Left colon (tissue), 2 donors: ENCODE measurements around the gene LBHD2. TPM values are rescaled to one million over a fixed set of nuclear protein-coding genes. Genes with fewer than 3 reads are reported as not detected.

Source experiments
- ATAC-seq: fragments of 200-7000 bp; cut with Tn5 transposase; one replicate; pipeline ENCODE4 v1.9.1; 2020; ENCODE audit warnings: mild to moderate bottlenecking, moderate library complexity
- DNase-seq, 2 donors: peaks; one replicate each; pipeline ENCODE4 v3.0.0-alpha.2; 2020
- intact Hi-C, 2 donors: fragments of 100-400 bp; cut with DNase I in 1 of 2; cut with micrococcal nuclease in 1 of 2; formaldehyde crosslinking; loops; one replicate each; pipeline versions ENCODE4 v1.11.2 to v1.14.0; 2022; cut with DNase I, micrococcal nuclease
- total RNA-seq, 2 donors: library from RNA; stranded (reverse); fragmentation: NEBNext Ultra II Directional; extraction: Animal tissue kit (Norgen Biotek cat#: 25700); gene quantifications; one replicate each; pipeline ENCODE4 v1.2.1, GENCODE V29; 2021
- donor health status: DM: no; HTN: no; CAD: no.
- donor health status: DM: yes; HTN: yes; CAD: no.

Gene LBHD2
- total RNA-seq, 2 donors from 2014 or later: not detected

DNA sequence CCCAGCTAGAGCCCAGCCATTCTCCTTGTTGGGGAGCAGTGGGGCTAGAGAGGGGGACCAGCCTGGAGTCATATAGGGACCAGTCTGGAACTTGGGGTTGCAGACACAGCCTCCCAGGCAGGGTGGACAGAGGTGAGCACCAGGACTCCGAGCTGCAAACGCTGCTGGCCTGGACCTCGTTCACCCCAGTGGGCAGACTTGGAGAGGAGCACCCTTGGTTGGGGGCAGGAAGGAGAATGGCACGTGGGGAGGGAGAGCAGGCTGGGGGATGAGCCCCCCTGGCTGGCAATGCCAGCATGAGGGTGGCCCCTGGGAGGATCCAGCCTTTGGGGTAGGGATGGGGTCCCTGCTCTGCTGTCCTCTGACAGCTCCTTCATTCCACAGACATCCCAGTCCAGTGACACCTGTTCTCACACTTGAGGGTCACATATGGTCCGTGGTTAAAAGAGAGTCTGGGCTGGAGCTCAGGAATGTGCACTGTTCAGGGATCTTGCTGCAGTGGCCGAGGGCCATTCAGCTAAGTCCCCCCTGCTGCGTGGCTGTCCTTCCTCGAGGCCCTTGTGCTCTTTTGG, 2.8 kb downstream of the LBHD2 start:
- no peak for ATAC-seq
- no peak for DNase-seq
- intact Hi-C loops: no loop called here

DNA sequence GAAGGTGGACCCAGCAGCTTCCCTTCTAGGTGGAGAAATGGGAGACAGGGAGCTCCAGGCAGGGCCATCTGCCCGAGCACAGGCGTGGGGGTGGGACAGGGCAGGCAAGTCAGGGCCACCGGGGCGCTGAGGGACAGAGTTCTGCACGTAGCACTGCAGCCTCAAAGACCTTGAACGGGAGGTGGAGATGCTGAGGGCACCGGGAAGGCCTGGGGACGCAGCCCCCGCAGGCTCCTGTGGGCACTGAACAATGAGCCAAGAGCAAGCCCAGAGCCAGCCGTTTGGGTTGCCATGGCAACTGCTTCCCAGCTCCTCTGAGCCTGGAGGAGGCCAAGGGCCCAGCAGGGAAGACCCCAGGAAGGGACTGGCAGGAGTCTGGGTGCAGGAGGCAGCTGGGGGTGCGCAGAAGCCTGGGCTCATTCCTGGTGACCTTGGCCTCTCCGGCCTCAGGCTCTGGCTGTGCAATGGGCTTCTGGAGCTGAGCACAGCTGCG, 3.4 kb downstream of the LBHD2 start:
- ATAC-seq (no peak), DNase-seq (no peak)
- intact Hi-C loops: no loop called here

DNA sequence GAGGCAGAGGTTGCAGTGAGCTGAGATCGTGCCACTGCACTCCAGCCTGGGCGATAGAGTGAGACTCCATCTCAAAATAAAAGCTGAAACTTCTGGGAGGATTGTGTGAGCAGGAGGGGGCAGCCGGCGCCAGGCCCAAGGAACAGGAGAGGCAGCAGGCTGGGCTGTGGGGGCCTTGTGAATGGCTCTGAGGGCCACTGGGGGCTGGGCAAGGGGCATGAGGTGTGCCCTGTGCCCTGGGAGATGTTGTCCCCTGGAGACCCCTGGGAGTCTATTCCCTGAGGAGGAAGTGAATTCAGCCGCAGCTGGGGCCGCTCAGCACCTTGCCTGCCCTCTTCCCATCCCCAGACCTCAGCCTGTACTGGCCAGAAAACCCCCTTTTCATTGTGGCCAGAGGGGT, 4.9 kb downstream of the LBHD2 start:
- no peak for DNase-seq
- intact Hi-C loops: no loop called here
- ATAC-seq: no peak

DNA sequence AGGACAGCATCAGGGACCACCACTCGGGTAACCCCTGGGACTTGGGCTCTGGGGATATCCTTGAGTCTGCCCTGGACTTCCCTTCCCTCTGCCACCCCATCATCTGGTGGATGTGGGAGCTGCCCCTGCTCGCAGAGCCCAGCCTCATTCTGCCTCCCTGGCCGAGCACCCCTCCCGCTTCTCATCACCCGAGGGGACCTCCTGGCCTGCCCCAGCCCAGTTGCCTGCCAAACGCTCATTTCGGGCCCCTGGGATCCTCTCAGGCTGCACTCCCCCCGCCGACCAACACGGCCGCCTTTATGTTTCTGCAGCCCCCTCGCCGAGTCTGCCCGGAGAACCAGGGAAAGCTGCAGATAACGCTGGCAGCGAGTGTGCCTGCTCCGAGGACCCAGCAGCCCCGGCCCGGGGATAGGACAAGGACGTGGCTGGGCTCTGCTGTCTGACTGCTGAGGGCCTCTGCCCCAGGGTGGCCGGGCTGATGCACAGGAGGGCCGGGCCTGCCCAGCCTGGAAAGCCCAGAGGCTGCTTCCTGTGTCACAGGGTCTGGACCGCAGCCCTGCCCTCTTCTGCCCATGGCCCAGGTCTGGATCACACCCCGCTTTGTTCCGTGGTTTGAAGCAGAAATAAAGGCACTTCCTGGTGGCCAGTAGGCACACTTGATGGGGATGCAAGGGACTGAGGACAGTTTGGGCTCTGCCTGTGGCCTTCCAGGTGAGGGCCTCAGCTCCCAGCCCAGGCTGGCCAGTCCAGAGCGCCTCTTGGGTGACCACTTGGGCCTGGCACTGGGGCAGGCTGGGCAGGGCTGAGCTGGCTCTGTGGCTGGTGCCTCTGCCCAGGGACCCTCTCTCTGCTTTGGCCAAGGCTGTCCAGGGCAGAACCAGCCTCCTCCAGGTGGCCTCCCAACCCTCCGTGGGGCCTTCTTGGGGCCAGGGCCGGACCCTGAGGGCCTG, 5.7 kb downstream of the LBHD2 start:
- ATAC-seq: no peak
- no peak for DNase-seq
- intact Hi-C loops: no loop called here

DNA sequence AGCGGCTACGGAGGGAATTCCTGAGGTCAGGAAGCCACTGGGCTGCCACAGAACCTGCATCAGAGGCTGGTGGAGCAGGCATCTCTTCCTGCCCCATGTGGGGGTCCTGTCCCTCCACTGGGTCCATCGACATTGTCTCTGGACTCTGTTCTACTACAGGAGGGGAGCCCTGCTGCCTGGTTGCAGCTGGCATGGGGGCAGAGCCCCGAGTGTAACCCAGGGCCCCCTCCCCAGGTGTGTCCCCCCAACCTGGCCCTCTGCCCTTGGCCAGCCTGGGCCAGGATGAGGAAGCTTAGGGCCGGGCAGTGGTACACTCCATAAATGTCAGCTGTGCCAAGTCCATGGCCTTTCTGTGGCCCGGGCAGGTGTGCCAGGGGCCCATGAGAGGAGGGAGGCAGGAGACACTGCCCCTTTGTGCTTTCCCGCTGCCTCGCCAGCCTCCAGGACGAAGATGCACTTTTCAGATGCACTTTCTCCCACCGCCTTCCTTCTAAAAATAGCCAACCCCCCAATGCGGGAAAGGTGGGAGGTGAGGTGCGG, 6.5 kb downstream of the LBHD2 start:
- intact Hi-C loops: no loop called here
- no peak for ATAC-seq
- no peak for DNase-seq

DNA sequence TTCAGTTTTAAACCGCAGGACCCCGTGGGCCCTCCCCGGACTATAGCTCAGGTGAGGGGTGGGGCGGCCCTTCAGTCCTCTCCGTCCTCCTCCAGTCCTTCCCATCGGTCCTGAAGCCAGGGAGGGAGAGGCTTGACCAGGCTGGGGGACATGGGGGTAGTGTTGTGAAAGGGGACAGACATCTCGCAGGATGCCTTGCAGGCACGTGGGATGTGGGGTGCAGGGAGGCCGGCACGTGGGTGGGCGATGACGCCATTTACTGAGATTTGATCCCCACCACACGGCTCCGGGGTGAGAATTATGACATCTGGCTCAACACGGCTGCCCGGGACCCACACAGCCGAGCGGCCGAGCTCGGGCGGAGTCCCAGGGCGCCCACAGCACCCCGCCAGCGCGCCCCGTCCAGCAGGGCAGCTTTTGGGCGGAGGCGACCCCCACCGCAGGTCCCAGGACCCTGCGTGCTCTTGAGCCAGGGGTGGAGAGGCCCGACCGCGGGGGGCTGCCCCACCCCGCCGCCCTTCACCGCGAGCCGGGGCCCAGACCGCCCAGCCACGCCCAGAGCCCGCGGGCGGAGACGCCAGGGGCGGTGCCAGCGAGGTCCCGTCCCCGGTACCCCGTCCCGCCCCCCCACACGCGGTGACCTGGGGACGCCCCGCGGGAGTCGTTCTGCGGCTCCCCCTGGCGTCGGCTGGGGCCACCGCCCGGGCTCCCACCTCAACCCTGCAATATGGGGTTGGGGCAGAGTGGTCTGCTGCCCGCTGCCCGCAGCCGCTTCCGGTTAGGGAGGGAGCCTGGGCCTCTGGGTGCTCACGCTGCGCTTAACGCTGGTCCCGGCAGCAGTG, 7.3 kb downstream of the LBHD2 start:
- ATAC-seq (peak; percentile 55), DNase-seq (peak in 1 of 2 donors; percentile 81)
- intact Hi-C loops: no loop called here

DNA sequence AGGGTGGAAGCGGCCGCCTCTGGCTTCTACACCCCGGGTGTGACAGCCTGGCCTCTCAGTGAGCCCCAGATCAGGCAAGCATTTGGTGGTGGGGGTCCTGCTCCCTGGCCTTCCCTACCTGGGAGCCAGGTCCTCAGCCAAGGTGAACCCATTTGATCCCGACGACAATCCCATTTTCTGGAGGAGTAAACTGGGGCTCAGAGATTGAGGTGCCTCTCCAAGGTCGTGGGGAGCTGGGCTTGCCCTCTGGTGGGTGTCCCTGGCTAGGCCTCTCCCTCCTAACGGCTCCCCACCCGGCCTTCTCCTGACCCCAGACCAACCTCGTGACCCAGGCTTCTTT, 7.8 kb downstream of the LBHD2 start:
- ATAC-seq (no peak), DNase-seq (no peak)
- intact Hi-C loops: no loop called here

DNA sequence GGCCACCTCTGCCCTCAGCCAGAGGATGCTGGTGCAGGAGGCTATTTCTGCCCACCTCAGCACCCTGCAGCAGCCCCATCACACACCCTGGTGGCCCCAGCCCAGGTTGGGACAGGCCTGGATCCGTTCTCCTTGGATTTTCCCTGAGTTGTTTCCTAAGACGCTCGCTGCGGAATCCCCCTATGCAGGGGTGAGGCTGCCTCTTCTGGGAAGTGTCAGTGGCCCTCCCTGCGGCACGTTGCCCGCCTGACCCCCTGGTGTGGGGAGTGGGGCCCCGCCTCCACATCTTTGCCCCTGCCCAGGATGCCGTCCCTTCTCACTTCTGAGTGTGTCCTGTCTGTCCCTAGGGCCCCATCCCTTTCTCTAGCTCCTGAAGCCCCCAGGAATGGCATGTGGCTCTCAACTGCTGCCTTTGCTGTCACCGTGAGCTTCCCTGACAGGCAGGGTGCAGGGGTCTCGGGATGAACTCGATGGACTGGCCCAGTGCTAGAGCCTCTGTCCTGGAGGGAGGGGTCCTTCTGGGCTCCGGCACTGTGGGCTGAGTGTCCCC, 9.9 kb downstream of the LBHD2 start:
- no peak for DNase-seq
- intact Hi-C loops: no loop called here
- no peak for ATAC-seq

DNA sequence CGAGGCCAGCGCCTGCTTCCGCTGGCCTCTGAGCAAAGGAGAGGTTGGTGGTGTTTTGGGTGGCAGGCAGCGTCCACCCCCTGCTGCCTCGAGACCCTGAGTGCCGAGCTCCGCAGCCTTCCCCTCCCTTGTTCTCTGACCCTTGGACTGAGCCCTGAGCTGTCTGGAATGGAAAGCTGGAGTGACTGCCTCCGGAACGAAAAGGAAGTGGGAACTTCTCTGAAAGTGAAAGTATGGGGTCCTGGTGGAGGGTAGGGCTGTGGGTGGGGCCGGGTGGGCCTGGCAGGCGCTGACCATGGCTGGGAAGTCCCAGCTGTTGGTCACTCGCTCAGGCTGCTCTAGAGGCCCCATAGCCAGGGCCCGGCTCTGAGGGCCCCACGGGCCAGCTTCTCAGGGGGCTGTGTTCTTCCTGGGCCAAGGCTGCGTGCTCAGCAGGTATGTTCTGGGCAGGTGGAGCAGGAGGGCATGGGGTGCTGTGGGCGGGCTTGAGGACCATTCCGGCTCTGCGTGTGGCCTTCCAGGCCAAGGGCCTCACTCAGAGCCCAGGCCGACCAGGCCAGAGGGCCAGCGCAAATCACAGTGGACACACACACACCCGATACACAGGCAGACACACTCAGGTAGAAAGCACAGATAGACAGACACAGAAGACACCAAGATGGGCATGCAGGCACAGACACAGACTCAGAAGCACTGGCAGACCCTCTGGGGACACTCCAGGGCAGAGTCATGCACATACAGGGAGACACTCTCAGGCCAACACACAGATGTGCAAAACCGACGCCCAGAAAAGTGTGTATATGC, 10.6 kb downstream of the LBHD2 start, which contains the start of gene EXOC3L4:
Gene EXOC3L4, plus strand, starts transcription at position 320 of the 804 bp plus-strand sequence. CDS start 5,495 bp downstream, outside the sequence.
- ATAC-seq: peak; percentile 79
- intact Hi-C loops: no loop called here
- DNase-seq: peak; percentile 58 to 78

DNA sequence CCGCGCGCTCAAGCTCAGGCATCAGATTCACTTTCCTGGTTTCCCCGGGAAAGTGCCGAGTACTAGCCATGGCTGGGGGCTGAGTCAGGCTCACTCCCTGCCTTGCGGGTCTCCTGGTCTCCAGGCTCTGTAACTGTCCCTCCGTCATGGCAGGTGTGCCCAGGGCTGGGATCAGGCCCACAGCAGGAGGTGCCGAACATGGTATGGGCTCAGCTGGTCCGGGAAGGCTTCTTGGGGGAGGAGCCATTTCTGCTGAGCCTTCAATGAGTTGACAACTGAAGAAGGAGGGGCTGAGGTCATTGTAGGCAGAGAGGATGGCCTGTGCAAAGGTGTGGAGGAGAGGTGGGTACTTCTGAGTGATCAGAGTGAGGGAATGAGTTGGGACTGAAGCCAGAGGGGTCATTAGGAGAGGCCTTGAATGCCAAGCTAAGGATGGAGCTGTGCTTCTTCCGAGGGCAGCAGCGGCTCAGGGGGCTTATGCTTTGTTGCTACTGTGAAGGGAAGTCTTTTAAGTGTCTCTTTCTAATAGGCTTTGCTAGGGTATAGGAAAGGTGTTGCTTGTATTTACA, 11.3 kb downstream of the LBHD2 start:
- DNase-seq: no peak
- intact Hi-C loops: no loop called here
- peak; percentile 57 for ATAC-seq

DNA sequence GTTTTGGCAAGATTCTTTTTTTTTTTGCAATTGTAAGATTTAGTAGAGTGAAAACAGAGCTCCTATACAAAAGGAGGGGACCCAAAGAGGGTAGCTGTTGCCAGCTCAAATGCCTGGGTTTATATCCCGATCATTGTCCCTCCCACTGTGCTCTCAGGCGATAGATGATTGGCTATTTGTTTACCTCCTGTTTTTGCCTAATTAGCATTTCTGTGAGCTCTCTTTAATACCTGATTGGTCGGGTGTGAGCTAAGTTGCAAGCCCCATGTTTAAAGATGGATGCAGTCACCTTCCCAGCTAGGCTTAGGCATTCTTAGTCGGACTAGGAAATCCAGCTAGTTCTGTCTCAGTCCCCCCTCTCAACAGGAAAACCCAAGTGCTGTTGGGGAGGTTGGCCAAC, 12.4 kb downstream of the LBHD2 start:
- ATAC-seq: no peak
- DNase-seq: no peak
- intact Hi-C loops: no loop called here

DNA sequence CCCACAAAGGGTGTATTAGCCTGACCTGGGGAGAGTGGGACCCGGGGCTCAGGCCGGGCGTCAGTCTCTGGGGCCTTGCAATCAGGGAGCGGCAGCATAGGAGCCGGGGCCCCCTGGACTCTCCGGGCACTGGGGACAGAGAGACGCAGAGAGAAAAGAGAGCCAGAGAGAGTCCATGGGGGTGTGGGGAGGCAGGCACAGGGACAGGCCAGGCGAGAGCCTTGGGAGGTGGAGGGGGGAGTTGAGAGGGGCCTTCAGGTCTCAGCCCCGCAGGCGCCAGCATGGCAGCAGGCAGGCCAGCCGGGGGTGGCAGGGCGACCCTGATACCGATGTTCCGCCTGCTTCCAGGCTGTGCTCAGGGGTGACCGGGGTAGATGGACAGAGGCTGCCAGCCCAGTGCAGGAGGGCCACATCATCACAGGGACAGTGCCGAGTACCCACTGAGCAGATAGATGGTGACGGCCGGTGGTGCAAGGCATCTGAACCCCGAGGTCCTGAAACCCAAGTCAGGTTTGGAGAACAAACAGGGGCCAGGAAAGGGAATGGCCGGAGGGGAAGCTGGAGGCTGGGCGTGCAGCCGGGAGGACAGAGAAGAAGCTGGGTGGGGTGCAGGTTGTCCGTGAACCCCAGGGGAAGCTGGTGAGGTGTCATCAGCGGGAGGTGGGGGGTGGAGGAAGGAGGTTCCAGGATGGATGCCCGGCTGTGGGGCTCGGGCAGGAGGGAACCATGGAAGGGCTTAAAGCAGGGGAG, 13.4 kb downstream of the LBHD2 start:
- DNase-seq: no peak
- no peak for ATAC-seq
- intact Hi-C loops: no loop called here

DNA sequence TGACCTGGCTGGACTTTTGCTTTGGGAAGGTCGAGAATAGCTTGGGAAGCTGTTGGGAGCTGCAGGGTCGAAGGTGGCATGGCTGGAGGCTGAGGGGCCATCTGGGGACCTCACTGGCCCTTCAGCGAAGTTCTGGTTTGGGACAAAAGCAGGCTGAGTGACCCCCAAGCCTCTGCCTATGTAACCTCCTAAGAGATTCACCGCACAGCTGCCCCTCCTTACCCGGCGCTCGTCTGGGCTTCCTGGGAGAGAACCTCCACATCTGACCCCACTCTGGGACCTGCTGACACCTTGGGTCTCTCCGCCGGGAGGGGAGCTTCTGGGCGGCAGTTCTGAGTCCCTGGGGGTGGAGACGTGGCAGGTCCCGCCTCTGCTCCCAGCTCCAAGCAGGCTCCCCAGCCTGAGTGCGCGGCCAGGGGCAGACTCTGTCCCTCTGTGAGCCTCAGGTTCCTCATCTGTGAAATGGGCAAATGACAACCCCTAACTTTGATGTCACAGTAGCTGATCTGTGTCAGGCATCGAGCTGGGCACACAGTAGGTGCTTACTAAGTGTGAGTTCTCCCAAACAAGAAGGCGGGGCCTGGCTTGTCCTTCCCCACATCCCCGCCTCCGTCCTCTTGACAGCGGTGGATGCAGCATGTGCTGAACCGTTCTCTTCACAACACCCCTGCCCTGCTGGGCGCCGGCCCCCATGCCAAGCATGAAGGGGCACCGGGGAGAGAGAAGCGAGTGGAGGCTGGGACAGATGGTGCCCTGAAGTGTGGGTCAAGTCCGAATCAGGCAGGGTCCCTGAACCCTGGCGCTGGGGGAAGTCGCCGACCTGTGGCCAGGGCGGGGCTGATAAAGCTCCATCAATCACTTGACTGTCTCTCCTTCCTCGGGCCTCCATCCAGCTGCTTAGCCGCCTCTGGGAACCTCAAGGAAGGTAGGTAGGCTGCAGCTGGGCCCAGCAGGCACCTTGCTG, 14.3 kb downstream of the LBHD2 start:
- ATAC-seq (no peak), DNase-seq (no peak)
- intact Hi-C loops: no loop called here

DNA sequence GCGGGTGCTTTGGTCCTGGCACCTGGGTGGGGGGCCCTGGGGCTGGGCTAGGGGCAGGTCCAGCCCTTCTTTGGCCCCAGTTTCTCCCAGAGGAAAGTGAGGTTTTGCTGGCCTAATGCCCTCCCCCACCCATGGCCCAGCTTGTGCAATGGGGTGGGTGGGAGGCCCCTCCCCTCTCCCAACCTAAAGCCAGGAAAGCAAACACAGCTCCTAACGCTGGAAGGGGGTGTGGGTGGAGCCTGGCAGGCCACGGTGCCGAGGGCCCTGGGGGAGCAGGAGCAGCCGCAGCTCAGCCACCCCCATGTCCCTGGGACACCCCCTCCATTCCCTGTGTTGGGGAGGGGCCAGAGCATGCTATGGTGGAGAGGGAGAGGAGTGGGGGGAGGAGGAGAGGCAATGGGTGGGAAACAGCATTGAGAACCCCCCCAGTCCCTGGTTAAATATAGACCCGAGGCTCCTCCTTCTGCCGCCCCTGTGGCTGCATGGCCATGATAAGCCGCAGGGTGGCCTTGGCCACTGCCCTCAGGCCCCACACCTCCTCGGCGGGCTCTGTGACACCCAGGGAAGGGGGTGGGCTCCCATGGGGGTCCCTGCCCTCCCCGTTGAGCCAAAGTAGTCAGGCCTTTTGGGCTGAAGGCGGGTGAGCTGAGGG, 15.2 kb downstream of the LBHD2 start:
- intact Hi-C loops: no loop called here
- ATAC-seq (no peak), DNase-seq (no peak)

DNA sequence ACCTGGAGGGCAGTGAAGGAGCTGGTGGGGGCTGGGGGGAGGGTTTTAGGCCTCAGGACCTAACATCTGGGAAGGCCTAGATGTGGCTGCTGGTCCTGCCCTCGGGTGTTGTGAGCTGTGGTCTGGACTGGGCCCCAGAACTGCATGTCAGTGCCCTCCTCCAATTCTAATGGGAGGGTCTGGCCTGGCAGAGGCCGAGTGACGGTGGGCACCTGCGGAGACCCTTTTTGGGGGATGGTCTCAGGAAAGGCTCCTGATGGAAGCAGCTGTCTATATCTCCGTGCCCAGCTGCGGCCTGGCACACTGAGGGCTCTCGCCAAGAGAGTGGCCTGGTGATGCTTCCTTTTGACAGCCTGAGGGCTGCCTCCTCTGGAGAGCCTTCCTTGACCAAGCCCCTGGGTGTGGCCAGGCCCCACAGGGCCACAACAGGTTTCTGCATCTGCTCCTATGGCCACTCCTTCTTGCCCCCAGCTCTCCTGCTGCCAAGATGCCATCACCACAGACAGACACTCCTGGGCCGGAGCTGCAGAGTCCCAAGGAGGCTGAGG, 15.8 kb downstream of the LBHD2 start:
- intact Hi-C loops: loop anchor here (10.0 kb wide), 2 partner anchors 85 to 195 kb away; no protein-coding TSS in a partner anchor
- ATAC-seq (no peak), DNase-seq (no peak)
